HepG2 (cell line): ENCODE measurements around the gene PDCD1LG2. TPM values are rescaled to one million over a fixed set of nuclear protein-coding genes. Genes with fewer than 3 reads are reported as not detected.

Experiments
- ATAC-seq: fragments of 200-7000 bp; cut with Tn5 transposase; 3 replicates; pipeline ENCODE4 v1.9.1; 2020; ENCODE audit warnings: mild to moderate bottlenecking, moderate library complexity
- BruUV-seq: library from RNA; stranded (reverse); fragments of 400-500 nt; replicated peaks from 2 replicates; lab custom pipeline; 2021; lab: Mats Ljungman, UMichigan
- CTCF ChIA-PET: fragments of 300-600 bp; formaldehyde crosslinking; extraction: SDS; loops from one replicate; lab custom pipeline; 2021; ENCODE audit warnings: low total read pairs, inconsistent platforms, low intra/inter-chr PET ratio; lab: Yijun Ruan, JAX
- POLR2A ChIA-PET: fragments of 350-600 bp; sonication (Branson Sonifier 250); formaldehyde crosslinking; loops from one replicate; lab custom pipeline; 2020; ENCODE audit warnings: antibody characterized with exemption, inconsistent platforms; lab: Yijun Ruan, JAX
- DNase-seq: peaks from one replicate; pipeline ENCODE4 v3.0.0-alpha.2; 2015; ENCODE audit warnings: low spot score
- FAIRE-seq: peaks from 3 replicates; lab custom pipeline; 2011; peaks lifted over from hg19 to GRCh38; lab: Jason Lieb, UNC
- H2AFZ ChIP-seq: one replicate; pipeline ENCODE4 v1.6.1; 2011; ENCODE audit warnings: low read length, inconsistent platforms
- H3K27ac ChIP-seq: fragments of 300-600 bp; 3 replicates; pipeline ENCODE4 v1.8.0; 2011; ENCODE audit warnings: mixed run types, mild to moderate bottlenecking, mixed read lengths, low read length, inconsistent platforms; ENCODE audit not compliant: insufficient read depth; ENCODE audit errors: extremely low read length
- H3K27me3 ChIP-seq, 2 experiments: fragments of 200-600 bp in 1 of 2; 2 replicates in 1 of 2; 3 replicates in 1 of 2; pipeline versions ENCODE4 v1.6.0 to v1.8.0; 2011; ENCODE audit warnings: low read length in 2 of 2, mild to moderate bottlenecking in 2 of 2, moderate library complexity in 2 of 2, inconsistent platforms in 1 of 2; ENCODE audit not compliant: insufficient read depth in 2 of 2, control insufficient read depth in 1 of 2
- H3K36me3 ChIP-seq, 2 experiments: fragments of 200-600 bp in 1 of 2; replicated peaks in 1 of 2; 2 replicates in 1 of 2; 3 replicates in 1 of 2; pipeline versions ENCODE4 v1.5.1 to v1.8.0; 2011; ENCODE audit warnings: low read length in 2 of 2, inconsistent platforms in 1 of 2; ENCODE audit not compliant: insufficient read depth in 2 of 2, control insufficient read depth in 1 of 2
- H3K4me1 ChIP-seq: 2 replicates; pipeline ENCODE4 v1.5.1; 2012; ENCODE audit warnings: low read length, inconsistent platforms; ENCODE audit not compliant: insufficient read depth
- H3K4me2 ChIP-seq: 2 replicates; pipeline ENCODE4 v1.6.0; 2011; ENCODE audit warnings: low read depth, low read length, inconsistent platforms
- H3K4me3 ChIP-seq, 3 experiments: fragments of 200-600 bp in 1 of 3; sonication (generic), shearing (Covaris generic) in 1 of 3; replicated peaks in 1 of 3; 2 replicates each; pipeline ENCODE4 v1.5.1; 2011 to 2016; ENCODE audit warnings: low read length in 3 of 3, inconsistent platforms in 2 of 3, low read depth in 2 of 3, mild to moderate bottlenecking in 2 of 3, control low read depth in 1 of 3, mixed read lengths in 1 of 3; ENCODE audit not compliant: insufficient read depth in 1 of 3
- H3K79me2 ChIP-seq: one replicate; pipeline ENCODE4 v1.6.1; 2011; ENCODE audit warnings: low read length, inconsistent platforms; ENCODE audit not compliant: insufficient read depth
- H3K9ac ChIP-seq: 2 replicates; pipeline ENCODE4 v1.6.0; 2011; ENCODE audit warnings: mild to moderate bottlenecking, low read depth, low read length, inconsistent platforms; ENCODE audit not compliant: insufficient read depth
- H3K9me3 ChIP-seq: 2 replicates; pipeline ENCODE4 v1.5.1; 2012; ENCODE audit warnings: mild to moderate bottlenecking, low read length
- H4K20me1 ChIP-seq: 2 replicates; pipeline ENCODE4 v1.6.0; 2011; ENCODE audit warnings: inconsistent platforms, mild to moderate bottlenecking, low read length, moderate library complexity; ENCODE audit not compliant: insufficient read depth
- CBX5 ChIP-seq: sonication (generic); formaldehyde crosslinking; IDR thresholded peaks from 2 replicates; pipeline ENCODE4 v1.4.0; 2020; ENCODE audit warnings: missing genetic modification reagents, borderline replicate concordance
- CENPT ChIP-seq: sonication (generic); formaldehyde crosslinking; IDR thresholded peaks from 2 replicates; pipeline ENCODE4 v1.8.0; 2022; ENCODE audit warnings: low read depth, mild to moderate bottlenecking, moderate library complexity, missing genetic modification reagents
- ELF1 ChIP-seq: sonication (generic); formaldehyde crosslinking; IDR thresholded peaks from 2 replicates; pipeline ENCODE4 v1.4.0; 2020; ENCODE audit warnings: missing genetic modification reagents
- HNRNPK ChIP-seq: fragments of 200-400 bp; formaldehyde crosslinking; IDR thresholded peaks from 2 replicates; pipeline ENCODE4 v1.6.1; 2018; ENCODE audit warnings: low read length, low read depth, moderate library complexity, mild to moderate bottlenecking; ENCODE audit not compliant: poor library complexity, severe bottlenecking
- JDP2 ChIP-seq: sonication (generic); formaldehyde crosslinking; IDR thresholded peaks from 2 replicates; pipeline ENCODE4 v1.8.1; 2022; ENCODE audit warnings: missing genetic modification reagents, borderline replicate concordance
- MED8 ChIP-seq: sonication (generic); formaldehyde crosslinking; IDR thresholded peaks from 2 replicates; pipeline ENCODE4 v1.8.1; 2023; ENCODE audit warnings: mild to moderate bottlenecking, missing genetic modification reagents; ENCODE audit not compliant: insufficient replicate concordance
- MTF2 ChIP-seq: sonication (generic); formaldehyde crosslinking; IDR thresholded peaks from 2 replicates; pipeline ENCODE4 v1.5.0; 2020; ENCODE audit warnings: missing genetic modification reagents, borderline replicate concordance
- MYPOP ChIP-seq: sonication (generic); formaldehyde crosslinking; IDR thresholded peaks from 2 replicates; pipeline ENCODE4 v1.8.1; 2023; ENCODE audit warnings: mild to moderate bottlenecking, moderate library complexity, missing genetic modification reagents
- NPAS2 ChIP-seq: sonication (generic); formaldehyde crosslinking; IDR thresholded peaks from 2 replicates; pipeline ENCODE4 v1.8.0; 2022; ENCODE audit warnings: mild to moderate bottlenecking, missing genetic modification reagents, borderline replicate concordance
- NR3C1 ChIP-seq: sonication (generic); formaldehyde crosslinking; IDR thresholded peaks from 2 replicates; pipeline ENCODE4 v1.4.0; 2020; ENCODE audit warnings: missing genetic modification reagents
- TBX3 ChIP-seq: fragments of 450-650 bp; IDR thresholded peaks from 2 replicates; pipeline ENCODE4 v1.6.1; 2017; ENCODE audit warnings: antibody characterized with exemption, mild to moderate bottlenecking, inconsistent platforms, borderline replicate concordance
- THAP8 ChIP-seq: sonication (generic); formaldehyde crosslinking; IDR thresholded peaks from 2 replicates; pipeline ENCODE4 v1.5.1; 2020; ENCODE audit warnings: missing genetic modification reagents, mild to moderate bottlenecking, borderline replicate concordance
- ZFP36L1 ChIP-seq: sonication (generic); formaldehyde crosslinking; IDR thresholded peaks from 2 replicates; pipeline ENCODE4 v1.8.0; 2022; ENCODE audit warnings: mild to moderate bottlenecking, missing genetic modification reagents, moderate library complexity
- ZFP82 ChIP-seq: sonication (generic); formaldehyde crosslinking; IDR thresholded peaks from 2 replicates; pipeline ENCODE4 v1.5.1; 2020; ENCODE audit warnings: mild to moderate bottlenecking, missing genetic modification reagents, borderline replicate concordance
- ZFYVE20 ChIP-seq: sonication (generic); formaldehyde crosslinking; IDR thresholded peaks from 2 replicates; pipeline ENCODE4 v1.8.0; 2023; ENCODE audit warnings: low read depth, mild to moderate bottlenecking, moderate library complexity, missing genetic modification reagents, borderline replicate concordance
- WGBS: methylation state at CpG from one replicate; pipeline ENCODE4 v1.1.6; 2017; ENCODE audit warnings: low lambda C conversion rate; 5-methylcytosine and 5-hydroxymethylcytosine counted together
- in situ Hi-C: cut with HindIII; loops from 2 replicates; pipeline ENCODE4 v1.10.0; 2017; ENCODE audit warnings: low pct_unique_long_range_greater_than_20kb; ENCODE audit not compliant: extremely low pct_ligation_motif_present
- intact Hi-C: fragments of 100-400 bp; cut with micrococcal nuclease; formaldehyde crosslinking; loops from one replicate; pipeline ENCODE4 v1.10.0; 2022; ENCODE audit not compliant: unreplicated experiment
- polyA plus RNA-seq, 8 experiments: library from polyadenylated mRNA; depleted of rRNA in 3 of 8; stranded (reverse) in 7 of 8; unstranded in 1 of 8; fragments of >200 nt; fragmentation: Illumina TruSeq in 4 of 8; extraction: Trizol in 4 of 8; gene quantifications; 2 replicates each; pipeline versions ENCODE4 v1.2.1 to v1.2.3, GENCODE V29; 2011 to 2016; ENCODE audit warnings: low read depth in 4 of 8, missing spikeins in 1 of 8, mixed read lengths in 1 of 8; ENCODE audit not compliant: insufficient read depth in 1 of 8
- total RNA-seq, 5 experiments: library from RNA; depleted of rRNA; stranded (reverse); fragments of >200 nt; fragmentation: Illumina TruSeq; extraction: Trizol; gene quantifications; 2 replicates each; pipeline ENCODE4 v1.2.3, GENCODE V29; 2016; ENCODE audit warnings: low read depth in 1 of 5
- TF ChIP-seq, protein P1 (sequence below): sonication (generic); formaldehyde crosslinking; IDR thresholded peaks from 2 replicates; pipeline ENCODE4 v1.4.0; 2020; ENCODE audit warnings: mild to moderate bottlenecking, missing genetic modification reagents

The PDCD1LG2 gene
- total and polyA plus RNA-seq, 2 of the 13 experiments (the other 11 are each of a cell fraction or from before 2014, with no cell fraction given), result not detected

DNA sequence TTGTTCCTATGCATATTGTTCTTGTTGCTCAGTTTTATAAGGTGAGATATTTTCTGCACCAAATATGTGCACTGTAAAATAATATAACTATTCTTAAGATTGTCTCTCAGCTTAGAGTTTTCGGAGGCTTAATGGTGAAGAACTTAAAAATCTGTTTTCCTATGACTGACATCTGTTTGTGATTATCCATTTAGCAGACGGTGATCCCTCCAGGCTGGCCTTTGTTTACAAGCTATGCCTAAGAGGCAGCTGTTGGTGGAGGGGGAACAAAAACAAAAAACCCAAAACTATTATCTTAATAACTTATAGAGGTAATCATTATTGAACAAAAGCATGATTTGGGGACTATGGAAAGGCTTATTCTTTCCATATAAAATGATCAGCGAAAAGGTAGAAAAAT is 658 bp downstream of the PDCD1LG2 start:
- ChIA-PET POLR2A (no interaction called here), CTCF (no interaction called here)
- Histone ChIP-seq H3K27ac (no peak overlapping the region), H3K4me3 (no peak overlapping the region), H3K9me3 (no peaks in the 10 kb centered on the region), H3K4me2 (no peak overlapping the region), H3K27me3 (peaks cover 0 to 4% of the 10 kb centered on the region in 2 experiments; a peak in 1 of 5 replicates), H4K20me1 (no peaks in the 10 kb centered on the region), H3K9ac (no peak overlapping the region), H3K79me2 (no peaks in the 10 kb centered on the region), H3K36me3 (no peaks in the 10 kb centered on the region), H2AFZ (no peak overlapping the region), H3K4me1 (no peaks in the 10 kb centered on the region)
- 7% methylated on average over 3 of the region's 3 CpGs for WGBS
- DNase-seq, result no peak
- intact Hi-C loops, result no loop called here
- no peak for ATAC-seq
- in situ Hi-C loops, result no loop called here
- no peak for TF ChIP-seq HNRNPK
- TF ChIP-seq NR3C1 (CRISPR knock-in tag), result no peak
- TF ChIP-seq TBX3, result no peak
- TF ChIP-seq ZFYVE20 (CRISPR knock-in tag), result no peak
- TF ChIP-seq, protein P1, sequence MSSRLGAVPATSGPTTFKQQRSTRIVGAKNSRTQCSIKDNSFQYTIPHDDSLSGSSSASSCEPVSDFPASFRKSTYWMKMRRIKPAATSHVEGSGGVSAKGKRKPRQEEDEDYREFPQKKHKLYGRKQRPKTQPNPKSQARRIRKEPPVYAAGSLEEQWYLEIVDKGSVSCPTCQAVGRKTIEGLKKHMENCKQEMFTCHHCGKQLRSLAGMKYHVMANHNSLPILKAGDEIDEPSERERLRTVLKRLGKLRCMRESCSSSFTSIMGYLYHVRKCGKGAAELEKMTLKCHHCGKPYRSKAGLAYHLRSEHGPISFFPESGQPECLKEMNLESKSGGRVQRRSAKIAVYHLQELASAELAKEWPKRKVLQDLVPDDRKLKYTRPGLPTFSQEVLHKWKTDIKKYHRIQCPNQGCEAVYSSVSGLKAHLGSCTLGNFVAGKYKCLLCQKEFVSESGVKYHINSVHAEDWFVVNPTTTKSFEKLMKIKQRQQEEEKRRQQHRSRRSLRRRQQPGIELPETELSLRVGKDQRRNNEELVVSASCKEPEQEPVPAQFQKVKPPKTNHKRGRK (CRISPR knock-in tag), result no peak
- FAIRE-seq, result no peak
- no TSS peak for BruUV-seq

DNA sequence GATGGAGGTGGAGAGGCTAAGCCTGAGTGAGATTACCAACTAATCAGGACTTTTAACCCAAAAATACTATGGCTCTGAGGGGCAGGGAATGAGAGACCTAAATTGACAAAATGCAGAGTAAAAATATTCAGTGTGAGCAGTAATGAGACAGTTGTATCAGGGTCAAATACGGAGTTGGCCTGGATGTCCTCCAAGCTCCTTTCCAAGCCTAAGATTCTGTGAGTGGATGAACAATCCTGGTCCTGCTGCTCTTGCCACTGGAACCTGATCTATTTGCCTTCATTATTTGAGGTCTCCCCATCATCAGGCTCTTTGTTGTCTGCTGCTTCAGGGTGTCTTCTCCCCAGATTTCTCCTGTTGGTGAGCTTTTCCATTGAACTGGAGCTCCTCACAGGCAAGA is 1.1 kb downstream of the PDCD1LG2 start:
- intact Hi-C loops (no loop called here), in situ Hi-C loops (no loop called here)
- no TSS peak for BruUV-seq
- ChIA-PET CTCF (no interaction called here), POLR2A (no interaction called here)
- Histone ChIP-seq H4K20me1 (no peaks in the 10 kb centered on the region), H3K4me1 (no peaks in the 10 kb centered on the region), H3K27ac (no peak overlapping the region), H3K9ac (no peak overlapping the region), H3K36me3 (no peaks in the 10 kb centered on the region), H3K4me3 (no peak overlapping the region), H3K27me3 (peaks cover 0 to 4% of the 10 kb centered on the region in 2 experiments; a peak in 1 of 5 replicates), H3K9me3 (no peaks in the 10 kb centered on the region), H2AFZ (no peak overlapping the region), H3K4me2 (no peak overlapping the region), H3K79me2 (no peaks in the 10 kb centered on the region)
- ATAC-seq (no peak), DNase-seq (no peak), FAIRE-seq (no peak)
- WGBS, result 0% methylated on average over 1 of the region's 1 CpG
- TF ChIP-seq CBX5 (CRISPR knock-in tag) (no peak), ZFP36L1 (CRISPR knock-in tag) (no peak), MED8 (CRISPR knock-in tag) (no peak), THAP8 (CRISPR knock-in tag) (no peak), ZFP82 (CRISPR knock-in tag) (no peak), CENPT (CRISPR knock-in tag) (no peak), MTF2 (CRISPR knock-in tag) (no peak), JDP2 (no peak), MYPOP (CRISPR knock-in tag) (no peak), NPAS2 (CRISPR knock-in tag) (no peak), ELF1 (CRISPR knock-in tag) (no peak)
